Endothelial cell of umbilical vein (primary cell): ENCODE data around the gene ATP2B2. TPM values are rescaled to one million over a fixed set of nuclear protein-coding genes. Genes with fewer than 3 reads are reported as not detected.

Source experiments
- BruUV-seq: library from RNA; stranded (reverse); fragments of 400-500 nt; replicated peaks from 2 replicates; lab custom pipeline; 2021; lab: Mats Ljungman, UMichigan
- CTCF ChIA-PET: fragments of 300-600, 350-600 bp; sonication (Branson Sonifier 250); formaldehyde crosslinking; loops from one replicate; lab custom pipeline; 2021; ENCODE audit warnings: antibody characterized with exemption, inconsistent platforms; lab: Charles Lee
- POLR2A ChIA-PET: fragments of 300-600, 350-600 bp; sonication (Branson Sonifier 250); formaldehyde crosslinking; loops from one replicate; lab custom pipeline; 2021; ENCODE audit warnings: antibody characterized with exemption, inconsistent platforms; lab: Charles Lee
- DNase-seq: peaks from one replicate; pipeline ENCODE4 v3.0.0-alpha.2; 2011; ENCODE audit warnings: low read depth, low spot score
- FAIRE-seq: peaks from 2 replicates; lab custom pipeline; 2011; peaks lifted over from hg19 to GRCh38; lab: Jason Lieb, UNC
- H2AFZ ChIP-seq: 2 replicates; pipeline ENCODE4 v1.6.0; 2012; ENCODE audit warnings: low read depth, low read length, control low read depth, inconsistent platforms
- H3K27ac ChIP-seq: 2 replicates; pipeline ENCODE4 v1.5.1; 2011; ENCODE audit warnings: low read depth, mild to moderate bottlenecking, control low read depth, low read length, moderate library complexity; ENCODE audit not compliant: insufficient read depth
- H3K27me3 ChIP-seq, 2 experiments: 2 replicates each; pipeline versions ENCODE4 v1.6.0 to v1.6.1; 2011; ENCODE audit warnings: low read length in 2 of 2, mixed read lengths in 1 of 2; ENCODE audit not compliant: control insufficient read depth in 2 of 2, insufficient read depth in 2 of 2
- H3K36me3 ChIP-seq, 2 experiments: 2 replicates in 1 of 2; 3 replicates in 1 of 2; pipeline ENCODE4 v1.5.1; 2011; ENCODE audit warnings: low read length in 2 of 2, mild to moderate bottlenecking in 1 of 2, moderate library complexity in 1 of 2; ENCODE audit not compliant: control insufficient read depth in 2 of 2, insufficient read depth in 2 of 2; ENCODE audit errors: extremely low read depth in 1 of 2
- H3K4me1 ChIP-seq: 3 replicates; pipeline ENCODE4 v1.5.1; 2011; ENCODE audit warnings: mild to moderate bottlenecking, low read length; ENCODE audit not compliant: control insufficient read depth, insufficient read depth; ENCODE audit errors: extremely low read depth
- H3K4me2 ChIP-seq: 2 replicates; pipeline ENCODE4 v1.6.1; 2011; ENCODE audit warnings: low read length, control low read depth, mixed read lengths; ENCODE audit not compliant: insufficient read depth
- H3K4me3 ChIP-seq, 3 experiments: fragments of 200-600 bp in 1 of 3; sonication (generic), shearing (Covaris generic) in 1 of 3; replicated peaks in 1 of 3; 2 replicates each; pipeline ENCODE4 v1.5.1; 2011 to 2016; ENCODE audit warnings: control low read depth in 3 of 3, low read length in 3 of 3, mild to moderate bottlenecking in 2 of 3, inconsistent platforms in 1 of 3, low read depth in 1 of 3, moderate library complexity in 1 of 3; ENCODE audit not compliant: insufficient read depth in 1 of 3
- H3K79me2 ChIP-seq: 2 replicates; pipeline ENCODE4 v1.6.0; 2012; ENCODE audit warnings: low read length, inconsistent platforms; ENCODE audit not compliant: control insufficient read depth, insufficient read depth
- H3K9ac ChIP-seq: replicated peaks from 2 replicates; pipeline ENCODE3; 2011; ENCODE audit warnings: low read length, control low read depth; ENCODE audit not compliant: insufficient read depth; ENCODE audit errors: extremely low read depth
- H3K9me1 ChIP-seq: replicated peaks from 3 replicates; pipeline ENCODE4 v1.6.0; 2011; ENCODE audit warnings: mild to moderate bottlenecking, low read length; ENCODE audit not compliant: control insufficient read depth, insufficient read depth; ENCODE audit errors: extremely low read depth
- H3K9me3 ChIP-seq: replicated peaks from 2 replicates; pipeline ENCODE4 v1.5.1; 2012; ENCODE audit warnings: low read length, inconsistent platforms; ENCODE audit not compliant: control insufficient read depth, insufficient read depth
- H4K20me1 ChIP-seq: replicated peaks from 2 replicates; pipeline ENCODE3; 2011; ENCODE audit warnings: mild to moderate bottlenecking, low read length; ENCODE audit not compliant: control insufficient read depth, insufficient read depth; ENCODE audit errors: extremely low read depth
- EZH2 ChIP-seq: IDR thresholded peaks from 2 replicates; pipeline ENCODE4 v1.6.1; 2012; ENCODE audit warnings: borderline replicate concordance, low read depth, mild to moderate bottlenecking, moderate library complexity, low read length, inconsistent platforms; ENCODE audit not compliant: severe bottlenecking
- FOS ChIP-seq: IDR thresholded peaks from 2 replicates; pipeline ENCODE4 v1.6.1; 2011; ENCODE audit warnings: mild to moderate bottlenecking, low read length, moderate library complexity, borderline replicate concordance; ENCODE audit not compliant: insufficient read depth
- GATA2 ChIP-seq: IDR thresholded peaks from 2 replicates; pipeline ENCODE4 v1.7.0; 2011; ENCODE audit warnings: low read depth, mild to moderate bottlenecking, moderate library complexity, mixed read lengths, low read length; ENCODE audit not compliant: insufficient read length, insufficient read depth
- JUN ChIP-seq: IDR thresholded peaks from 2 replicates; pipeline ENCODE4 v1.6.1; 2011; ENCODE audit warnings: borderline replicate concordance, low read depth; ENCODE audit not compliant: insufficient read length, insufficient read depth
- MAX ChIP-seq: IDR thresholded peaks from 2 replicates; pipeline ENCODE4 v1.6.1; 2011; ENCODE audit not compliant: insufficient read depth, insufficient read length
- MYC ChIP-seq: IDR thresholded peaks from one replicate; pipeline ENCODE4 v1.6.1; 2011; ENCODE audit warnings: mild to moderate bottlenecking, low read depth, low read length
- POLR2A ChIP-seq: IDR thresholded peaks from 2 replicates; pipeline ENCODE4 v1.6.1; 2012; ENCODE audit warnings: low read depth, mild to moderate bottlenecking, control low read depth, low read length
- POLR2AphosphoS5 ChIP-seq: IDR thresholded peaks from 2 replicates; pipeline ENCODE4 v1.6.1; 2012; ENCODE audit warnings: low read depth, mild to moderate bottlenecking, control low read depth, low read length, moderate library complexity; ENCODE audit not compliant: insufficient read depth
- dilution Hi-C: fragments of 300-500 bp; cut with MboI; formaldehyde crosslinking; loops from one replicate; pipeline ENCODE4 v1.15.0; 2019; ENCODE audit warnings: low sequenced_read_pairs; ENCODE audit not compliant: extremely low pct_ligation_motif_present
- intact Hi-C: fragments of 100-400 bp; cut with micrococcal nuclease; formaldehyde crosslinking; loops from one replicate; pipeline ENCODE4 v1.10.0; 2022
- polyA plus RNA-seq, 4 experiments: library from polyadenylated mRNA; depleted of rRNA in 3 of 4; stranded (reverse) in 3 of 4; unstranded in 1 of 4; fragments of >200 nt; gene quantifications; 2 replicates each; pipeline versions ENCODE4 v1.2.1 to v1.2.3, GENCODE V29; 2011 to 2012; ENCODE audit warnings: missing spikeins in 1 of 4
- total RNA-seq: library from RNA; stranded (reverse); gene quantifications from 2 replicates; pipeline ENCODE4 v1.2.3, GENCODE V29; 2021
- TF ChIP-seq, protein P1 (sequence below), 2 donors: IDR thresholded peaks; 1 replicate in 1 of 2; 2 replicates in 1 of 2; pipeline ENCODE4 v1.5.1; 2011; ENCODE audit warnings: low read length in 2 of 2, mild to moderate bottlenecking in 2 of 2, moderate library complexity in 2 of 2, control low read depth in 1 of 2, inconsistent platforms in 1 of 2, low read depth in 1 of 2; ENCODE audit not compliant: insufficient read depth in 1 of 2; ENCODE audit errors: extremely low read depth in 1 of 2

The ATP2B2 gene
- total and polyA plus RNA-seq, 2 donors (not counting 3 experiments of a cell fraction or from before 2014, with no cell fraction given): not detected

- no peaks in the 10 kb centered on the region for H3K79me2 ChIP-seq
- intact Hi-C loops: no loop called here
- H3K4me1 ChIP-seq: no peaks in the 10 kb centered on the region
- no peaks in the 10 kb centered on the region for H3K27me3 ChIP-seq
- no peak overlapping the region for H2AFZ ChIP-seq
- no peaks in the 10 kb centered on the region for H3K9me3 ChIP-seq
- H3K4me2 ChIP-seq: no peak overlapping the region
- no peaks in the 10 kb centered on the region for H3K9me1 ChIP-seq
- ChIA-PET POLR2A (no interaction called here), CTCF (no interaction called here)
- BruUV-seq: no TSS peak
- no peak overlapping the region for H3K4me3 ChIP-seq
- no peak for TF ChIP-seq FOS
- TF ChIP-seq JUN: no peak
- no peak for TF ChIP-seq MYC
- no peak for TF ChIP-seq MAX
- no peaks in the 10 kb centered on the region for H4K20me1 ChIP-seq
- H3K9ac ChIP-seq: no peak overlapping the region
- DNase-seq: no peak
- no peak for FAIRE-seq
- H3K27ac ChIP-seq: no peak overlapping the region
- no peaks in the 10 kb centered on the region for H3K36me3 ChIP-seq
- dilution Hi-C loops: no loop called here
Measured at GRCh38 chr3:10515396-10515795, 10.0 kb upstream of the ATP2B2 start.

- dilution Hi-C loops (no loop called here), intact Hi-C loops (no loop called here)
- no peaks in the 10 kb centered on the region for H3K36me3 ChIP-seq
- H3K4me1 ChIP-seq: no peaks in the 10 kb centered on the region
- ChIA-PET CTCF (no interaction called here), POLR2A (no interaction called here)
- H3K79me2 ChIP-seq: no peaks in the 10 kb centered on the region
- H3K27me3 ChIP-seq: no peaks in the 10 kb centered on the region
- no peak for TF ChIP-seq JUN
- no peak for TF ChIP-seq MAX
- TF ChIP-seq POLR2A: no peak
- TF ChIP-seq, protein P1, sequence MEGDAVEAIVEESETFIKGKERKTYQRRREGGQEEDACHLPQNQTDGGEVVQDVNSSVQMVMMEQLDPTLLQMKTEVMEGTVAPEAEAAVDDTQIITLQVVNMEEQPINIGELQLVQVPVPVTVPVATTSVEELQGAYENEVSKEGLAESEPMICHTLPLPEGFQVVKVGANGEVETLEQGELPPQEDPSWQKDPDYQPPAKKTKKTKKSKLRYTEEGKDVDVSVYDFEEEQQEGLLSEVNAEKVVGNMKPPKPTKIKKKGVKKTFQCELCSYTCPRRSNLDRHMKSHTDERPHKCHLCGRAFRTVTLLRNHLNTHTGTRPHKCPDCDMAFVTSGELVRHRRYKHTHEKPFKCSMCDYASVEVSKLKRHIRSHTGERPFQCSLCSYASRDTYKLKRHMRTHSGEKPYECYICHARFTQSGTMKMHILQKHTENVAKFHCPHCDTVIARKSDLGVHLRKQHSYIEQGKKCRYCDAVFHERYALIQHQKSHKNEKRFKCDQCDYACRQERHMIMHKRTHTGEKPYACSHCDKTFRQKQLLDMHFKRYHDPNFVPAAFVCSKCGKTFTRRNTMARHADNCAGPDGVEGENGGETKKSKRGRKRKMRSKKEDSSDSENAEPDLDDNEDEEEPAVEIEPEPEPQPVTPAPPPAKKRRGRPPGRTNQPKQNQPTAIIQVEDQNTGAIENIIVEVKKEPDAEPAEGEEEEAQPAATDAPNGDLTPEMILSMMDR (IDR thresholded peaks at IDR 0.05; ENCODE audit: extremely low read depth in 1 of 2, insufficient read depth in 1 of 2, low read depth in 1 of 2, low read length in 2 of 2): no peak
- no peak for TF ChIP-seq MYC
- TF ChIP-seq GATA2: no peak
- no peak for TF ChIP-seq POLR2AphosphoS5
- TF ChIP-seq FOS: no peak
- TF ChIP-seq EZH2: no peak
- H3K9ac ChIP-seq: no peak overlapping the region
- FAIRE-seq (no peak), DNase-seq (no peak)
- H3K4me2 ChIP-seq: no peak overlapping the region
- H3K9me1 ChIP-seq: no peaks in the 10 kb centered on the region
- no peaks in the 10 kb centered on the region for H3K9me3 ChIP-seq
- H4K20me1 ChIP-seq: no peaks in the 10 kb centered on the region
- no peak overlapping the region for H3K27ac ChIP-seq
- BruUV-seq: no TSS peak
- H3K4me3 ChIP-seq: no peak overlapping the region
- no peak overlapping the region for H2AFZ ChIP-seq
Measured at GRCh38 chr3:10514407-10515069, 9.2 kb upstream of the ATP2B2 start.
